Thoracic aorta (tissue), 2 donors: ENCODE results near the gene MLH3. TPM values are rescaled to one million over a fixed set of nuclear protein-coding genes. Genes with fewer than 3 reads are reported as not detected.

Experiments used
- ATAC-seq: fragments of 150-250 bp; one replicate; pipeline ENCODE4 v1.8.0; 2017; ENCODE audit warnings: low read depth; ENCODE audit not compliant: insufficient number of reproducible peaks, low FRiP score
- DNase-seq: peaks from one replicate; pipeline ENCODE4 v3.0.0-alpha.2; 2020; ENCODE audit warnings: low spot score
- H3K27ac ChIP-seq, 2 donors: fragments of 200-600 bp; sonication (generic); 1 replicate in 1 of 2; 2 replicates in 1 of 2; pipeline ENCODE4 v1.5.1; 2016; ENCODE audit warnings: mild to moderate bottlenecking in 2 of 2, moderate library complexity in 2 of 2
- H3K27me3 ChIP-seq: fragments of 200-600 bp; sonication (generic); replicated peaks from 2 replicates; pipeline ENCODE4 v1.6.0; 2016; ENCODE audit warnings: mild to moderate bottlenecking; ENCODE audit not compliant: insufficient read depth
- H3K36me3 ChIP-seq: fragments of 200-600 bp; sonication (generic); one replicate; pipeline ENCODE4 v1.5.1; 2016
- H3K4me1 ChIP-seq, 2 donors: fragments of 200-600 bp; sonication (generic); 1 replicate in 1 of 2; 2 replicates in 1 of 2; pipeline versions ENCODE4 v1.5.1 to v1.6.0; 2016; ENCODE audit warnings: low read depth in 2 of 2, mild to moderate bottlenecking in 1 of 2; ENCODE audit not compliant: control insufficient read depth in 1 of 2
- H3K4me3 ChIP-seq: fragments of 200-600 bp; sonication (generic); 2 replicates; pipeline ENCODE4 v1.5.1; 2016; ENCODE audit warnings: mild to moderate bottlenecking
- H3K9me3 ChIP-seq: fragments of 200-600 bp; sonication (generic); 2 replicates; pipeline ENCODE4 v1.5.1; 2016
- CTCF ChIP-seq: fragments of 200-600 bp; sonication (generic); IDR thresholded peaks from one replicate; pipeline ENCODE4 v1.5.1; 2019; ENCODE audit warnings: antibody characterized with exemption
- total RNA-seq, 2 donors: library from RNA; depleted of rRNA; stranded (reverse); fragments of >200 nt; gene quantifications; one replicate each; pipeline versions ENCODE4 v1.1.0 to v1.2.3, GENCODE V29; 2016

Gene MLH3
- total RNA-seq, 2 donors from 2014 or later, result 17.9 to 30.2 TPM

- Histone ChIP-seq H3K27ac (no peak overlapping the region), H3K36me3 (peaks cover 24% of the 10 kb centered on the region), H3K27me3 (no peaks in the 10 kb centered on the region), H3K9me3 (no peaks in the 10 kb centered on the region), H3K4me3 (no peak overlapping the region), H3K4me1 (peaks cover 0 to 12% of the 10 kb centered on the region in 2 donors)
- no peak for TF ChIP-seq CTCF
- ATAC-seq (no peak), DNase-seq (no peak)
Observed at GRCh38 chr14:75040959-75041358, 10.3 kb downstream of the MLH3 start.

GRCh38 chr14:75040507-75040906 is 10.8 kb downstream of the MLH3 start:
- ATAC-seq (no peak), DNase-seq (no peak)
- no peak overlapping the region for H3K4me3 ChIP-seq
- no peak overlapping the region for H3K27ac ChIP-seq
- H3K36me3 ChIP-seq, result peaks cover 24% of the 10 kb centered on the region
- no peaks in the 10 kb centered on the region for H3K9me3 ChIP-seq
- TF ChIP-seq CTCF, result no peak
- H3K4me1 ChIP-seq, result peaks cover 0 to 12% of the 10 kb centered on the region in 2 donors
- no peaks in the 10 kb centered on the region for H3K27me3 ChIP-seq

GRCh38 chr14:75032939-75033338 is 18.3 kb downstream of the MLH3 start:
- Histone ChIP-seq H3K9me3 (no peaks in the 10 kb centered on the region), H3K36me3 (peaks cover 15% of the 10 kb centered on the region), H3K4me1 (no peaks in the 10 kb centered on the region), H3K27ac (no peak overlapping the region), H3K27me3 (no peaks in the 10 kb centered on the region), H3K4me3 (no peak overlapping the region)
- DNase-seq, result no peak
- no peak for TF ChIP-seq CTCF
- ATAC-seq, result no peak

- Histone ChIP-seq H3K27ac (no peak overlapping the region), H3K4me1 (no peaks in the 10 kb centered on the region), H3K27me3 (no peaks in the 10 kb centered on the region), H3K4me3 (no peak overlapping the region), H3K36me3 (peaks cover 16% of the 10 kb centered on the region), H3K9me3 (no peaks in the 10 kb centered on the region)
- DNase-seq (no peak), ATAC-seq (no peak)
- TF ChIP-seq CTCF, result no peak
Observed at GRCh38 chr14:75030147-75030546, 21.1 kb downstream of the MLH3 start.

- no peak for ATAC-seq
- no peaks in the 10 kb centered on the region for H3K9me3 ChIP-seq
- peaks cover 18% of the 10 kb centered on the region for H3K36me3 ChIP-seq
- H3K4me3 ChIP-seq, result no peak overlapping the region
- TF ChIP-seq CTCF, result no peak
- no peaks in the 10 kb centered on the region for H3K4me1 ChIP-seq
- no peak for DNase-seq
- H3K27ac ChIP-seq, result no peak overlapping the region
- H3K27me3 ChIP-seq, result no peaks in the 10 kb centered on the region
Observed at GRCh38 chr14:75025876-75026275, 25.4 kb downstream of the MLH3 start.
